GM12878 (cell line): ENCODE measurements around the gene M1AP. TPM values are rescaled to one million over a fixed set of nuclear protein-coding genes. Genes with fewer than 3 reads are reported as not detected.
A peak's percentile ranks its signal among the peaks of the same experiment; 100 is the strongest.

ENCODE experiments used
- BMI1 ChIP-seq: fragments of 450-650 bp; IDR thresholded peaks from 2 replicates; pipeline ENCODE4 v1.6.1; 2016; ENCODE audit warnings: mild to moderate bottlenecking, moderate library complexity, borderline replicate concordance
- CBX5 ChIP-seq: sonication (generic); IDR thresholded peaks from 2 replicates; pipeline ENCODE4 v1.6.1; 2016; ENCODE audit warnings: low read depth, moderate library complexity, mild to moderate bottlenecking, inconsistent platforms
- CHD1 ChIP-seq: IDR thresholded peaks from 2 replicates; pipeline ENCODE4 v1.6.1; 2012; ENCODE audit warnings: low read depth, low read length, improper control_type of control experiment
- ESRRA ChIP-seq: IDR thresholded peaks from 2 replicates; pipeline ENCODE4 v1.6.1; 2012; ENCODE audit warnings: mild to moderate bottlenecking, low read length, improper control_type of control experiment
- ETV6 ChIP-seq, 2 experiments: fragments of 450-650 bp in 1 of 2; IDR thresholded peaks in 1 of 2; conservative IDR thresholded peaks in 1 of 2; 2 replicates each; pipeline ENCODE4 v1.6.1; 2014; ENCODE audit warnings: antibody characterized with exemption in 1 of 2, borderline replicate concordance in 1 of 2, low read depth in 1 of 2, mild to moderate bottlenecking in 1 of 2, moderate library complexity in 1 of 2
- FOXK2 ChIP-seq: fragments of 450-650 bp; IDR thresholded peaks from 2 replicates; pipeline ENCODE4 v1.6.1; 2017; ENCODE audit warnings: mild to moderate bottlenecking, moderate library complexity
- GABPA ChIP-seq: IDR thresholded peaks from 2 replicates; pipeline ENCODE4 v1.6.1; 2014; ENCODE audit warnings: antibody characterized with exemption, low read depth, mild to moderate bottlenecking, inconsistent platforms
- JUNB ChIP-seq: IDR thresholded peaks from 2 replicates; pipeline ENCODE4 v1.6.1; 2016; ENCODE audit warnings: antibody characterized with exemption, mild to moderate bottlenecking
- JUND ChIP-seq: IDR thresholded peaks from 2 replicates; pipeline ENCODE4 v1.6.1; 2012; ENCODE audit warnings: low read depth, mild to moderate bottlenecking, low read length, improper control_type of control experiment, moderate library complexity
- KAT2A ChIP-seq: conservative IDR thresholded peaks from 2 replicates; pipeline ENCODE4 v1.6.1; 2011; ENCODE audit warnings: low read depth, low read length; ENCODE audit not compliant: control insufficient read depth
- MAX ChIP-seq: IDR thresholded peaks from 2 replicates; pipeline ENCODE4 v1.6.1; 2012; ENCODE audit warnings: low read depth, low read length, improper control_type of control experiment
- MLLT1 ChIP-seq: fragments of 450-650 bp; IDR thresholded peaks from 2 replicates; pipeline ENCODE4 v1.6.1; 2016; ENCODE audit warnings: mild to moderate bottlenecking
- NBN ChIP-seq: fragments of 450-650 bp; IDR thresholded peaks from 2 replicates; pipeline ENCODE4 v1.6.1; 2016
- NFYA ChIP-seq: IDR thresholded peaks from 2 replicates; pipeline ENCODE4 v1.6.1; 2011; ENCODE audit warnings: low read depth, mild to moderate bottlenecking, low read length, improper control_type of control experiment, borderline replicate concordance
- NRF1 ChIP-seq: conservative IDR thresholded peaks from 2 replicates; pipeline ENCODE4 v1.6.1; 2011; ENCODE audit warnings: mild to moderate bottlenecking, low read depth, low read length, improper control_type of control experiment
- PML ChIP-seq: IDR thresholded peaks from 2 replicates; pipeline ENCODE4 v1.6.1; 2012; ENCODE audit warnings: low read length, inconsistent platforms
- RUNX3 ChIP-seq: IDR thresholded peaks from 2 replicates; pipeline ENCODE4 v1.6.1; 2012; ENCODE audit warnings: low read length, inconsistent platforms
- SMARCA5 ChIP-seq: fragments of 450-650 bp; IDR thresholded peaks from 2 replicates; pipeline ENCODE4 v1.6.1; 2017; ENCODE audit warnings: mild to moderate bottlenecking
- SREBF1 ChIP-seq: IDR thresholded peaks from 2 replicates; pipeline ENCODE4 v1.6.1; 2012; ENCODE audit warnings: mild to moderate bottlenecking, low read length
- TCF7 ChIP-seq: IDR thresholded peaks from 2 replicates; pipeline ENCODE4 v1.6.1; 2014; ENCODE audit warnings: antibody characterized with exemption, borderline replicate concordance
- ZSCAN29 ChIP-seq: fragments of 450-650 bp; IDR thresholded peaks from 2 replicates; pipeline ENCODE4 v1.6.1; 2017; ENCODE audit warnings: mild to moderate bottlenecking, moderate library complexity
- polyA plus RNA-seq, 11 experiments: library from polyadenylated mRNA; depleted of rRNA in 4 of 11; unstranded in 6 of 11; stranded (reverse) in 5 of 11; fragments of >200 nt; fragmentation: Nextera tagmentation in 4 of 11; fragmentation: Illumina TruSeq in 1 of 11; extraction: Ambion mirVana in 4 of 11; extraction: Trizol in 1 of 11; gene quantifications; 1 replicate in 1 of 11; 2 replicates in 10 of 11; pipeline versions ENCODE4 v1.2.1 to v1.2.3, GENCODE V29; 2011 to 2016; ENCODE audit warnings: inconsistent platforms in 2 of 11, missing spikeins in 2 of 11, low read depth in 1 of 11
- total RNA-seq, 4 experiments: library from RNA; depleted of rRNA in 3 of 4; stranded (reverse); fragments of >200 nt in 3 of 4; fragmentation: Illumina TruSeq in 1 of 4; extraction: Trizol in 1 of 4; gene quantifications; 2 replicates each; pipeline versions ENCODE4 v1.2.1 to v1.2.3, GENCODE V29; 2013 to 2021

M1AP gene
- total and polyA plus RNA-seq, 10 of the 15 experiments (the other 5 are each of a cell fraction or from before 2014, with no cell fraction given): 0.04 to 0.32 (median 0.16) TPM; not detected in 4

GRCh38 chr2:74577448-74577847 lies 70.7 kb downstream of the M1AP start (continued):
- TF ChIP-seq JUND: no peak
- no peak for TF ChIP-seq ZSCAN29
- TF ChIP-seq NBN: no peak
- TF ChIP-seq JUNB: peak; percentile 88
- TF ChIP-seq CBX5: no peak
- peak in 1 of 2 experiments; percentile 69; a peak in 1 of 4 replicates for TF ChIP-seq ETV6 (conservative IDR thresholded peaks at IDR 0.05 in 1 of 2, IDR thresholded peaks at IDR 0.05 in 1 of 2; ENCODE audit: borderline replicate concordance in 1 of 2, low read depth in 1 of 2)
- TF ChIP-seq TCF7: no peak
- no peak for TF ChIP-seq FOXK2
- no peak for TF ChIP-seq MLLT1
- TF ChIP-seq SREBF1: no peak
- TF ChIP-seq GABPA: peak; percentile 78
- no peak; the same call in 1 of the 2 replicates for TF ChIP-seq RUNX3
- TF ChIP-seq MAX: no peak
- no peak for TF ChIP-seq NFYA
- TF ChIP-seq NRF1: no peak
- no peak for TF ChIP-seq ESRRA
- no peak for TF ChIP-seq PML
- TF ChIP-seq SMARCA5: no peak
- no peak for TF ChIP-seq BMI1
- TF ChIP-seq KAT2A: no peak
- no peak for TF ChIP-seq CHD1
